HepG2 (cell line): ENCODE measurements around the gene IGF2BP3. TPM values are rescaled to one million over a fixed set of nuclear protein-coding genes. Genes with fewer than 3 reads are reported as not detected.

Experiments used
- KDM4B ChIP-seq: sonication (generic); formaldehyde crosslinking; IDR thresholded peaks from 2 replicates; pipeline ENCODE4 v1.4.0; 2020; ENCODE audit warnings: missing genetic modification reagents
- KLF16 ChIP-seq, 2 experiments: sonication (generic) in 1 of 2; formaldehyde crosslinking in 1 of 2; IDR thresholded peaks; 2 replicates each; pipeline versions ENCODE4 v1.6.1 to v1.8.0; 2016 to 2023; ENCODE audit warnings: missing genetic modification reagents in 2 of 2, missing compliant biosample characterization in 1 of 2
- NR2F6 ChIP-seq, 2 experiments: IDR thresholded peaks; 2 replicates each; pipeline ENCODE4 v1.6.1; 2016; ENCODE audit warnings: antibody characterized with exemption in 1 of 2, mild to moderate bottlenecking in 1 of 2
- RFX3 ChIP-seq: IDR thresholded peaks from 2 replicates; pipeline ENCODE4 v1.6.1; 2016; ENCODE audit warnings: missing biosample characterization, missing genetic modification reagents
- polyA plus RNA-seq, 8 experiments: library from polyadenylated mRNA; depleted of rRNA in 3 of 8; stranded (reverse) in 7 of 8; unstranded in 1 of 8; fragments of >200 nt; fragmentation: Illumina TruSeq in 4 of 8; extraction: Trizol in 4 of 8; gene quantifications; 2 replicates each; pipeline versions ENCODE4 v1.2.1 to v1.2.3, GENCODE V29; 2011 to 2016; ENCODE audit warnings: low read depth in 4 of 8, missing spikeins in 1 of 8, mixed read lengths in 1 of 8; ENCODE audit not compliant: insufficient read depth in 1 of 8
- total RNA-seq, 5 experiments: library from RNA; depleted of rRNA; stranded (reverse); fragments of >200 nt; fragmentation: Illumina TruSeq; extraction: Trizol; gene quantifications; 2 replicates each; pipeline ENCODE4 v1.2.3, GENCODE V29; 2016; ENCODE audit warnings: low read depth in 1 of 5
- TF ChIP-seq, protein P1 (sequence below): sonication (generic); formaldehyde crosslinking; IDR thresholded peaks from 2 replicates; pipeline ENCODE4 v1.4.0; 2020; ENCODE audit warnings: missing genetic modification reagents
- TF ChIP-seq, protein P2 (sequence below): sonication (generic); formaldehyde crosslinking; IDR thresholded peaks from 2 replicates; pipeline ENCODE4 v1.4.0; 2020; ENCODE audit warnings: missing genetic modification reagents
- TF ChIP-seq, protein P3 (sequence below): sonication (generic); formaldehyde crosslinking; IDR thresholded peaks from 2 replicates; pipeline ENCODE4 v1.4.0; 2020; ENCODE audit warnings: mild to moderate bottlenecking, missing genetic modification reagents, borderline replicate concordance
- TF ChIP-seq, protein P4 (sequence below), 2 experiments: sonication (generic) in 1 of 2; formaldehyde crosslinking in 1 of 2; IDR thresholded peaks; 2 replicates each; pipeline versions ENCODE4 v1.4.0 to v1.6.1; 2016 to 2020; ENCODE audit warnings: borderline replicate concordance in 1 of 2, low read depth in 1 of 2, mild to moderate bottlenecking in 1 of 2, missing genetic modification reagents in 1 of 2
- TF ChIP-seq, protein P5 (sequence below), 2 experiments: fragments of 450-650 bp in 1 of 2; sonication (generic) in 1 of 2; formaldehyde crosslinking; IDR thresholded peaks; 2 replicates each; pipeline versions ENCODE4 v1.5.0 to v1.8.0; 2020 to 2022; ENCODE audit warnings: mild to moderate bottlenecking in 1 of 2, missing genetic modification reagents in 1 of 2

Gene IGF2BP3
- total and polyA plus RNA-seq, 2 of the 13 experiments (the other 11 are each of a cell fraction or from before 2014, with no cell fraction given), result 37.7 to 39.5 TPM

DNA sequence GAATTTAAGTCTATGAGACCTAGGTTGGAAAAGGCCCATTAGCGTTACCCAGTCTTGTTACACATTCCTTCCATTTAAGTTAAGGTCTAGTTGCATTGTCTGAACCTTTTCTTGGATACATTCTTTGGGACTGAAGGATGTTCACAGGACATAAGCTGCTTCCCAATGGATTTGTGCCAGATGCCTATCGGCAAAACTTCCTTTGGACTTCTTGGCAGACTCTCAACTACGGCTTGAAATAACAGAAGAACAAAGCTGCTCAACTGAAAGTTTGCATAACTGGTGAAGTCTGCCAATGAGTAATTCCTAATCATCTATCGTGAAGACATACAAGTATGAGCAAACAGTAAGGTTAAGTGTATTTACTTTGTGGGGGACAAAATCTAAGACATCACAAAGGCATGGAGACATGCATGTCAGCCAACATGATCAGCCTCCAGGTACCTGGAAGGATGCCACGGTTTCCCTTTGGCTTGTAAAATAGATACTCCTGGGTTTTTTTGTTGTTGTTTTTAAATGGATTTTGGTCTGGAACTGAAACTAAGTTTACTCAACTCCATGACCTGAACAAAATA is 135.7 kb downstream of the IGF2BP3 start (continued):
- TF ChIP-seq, protein P1, sequence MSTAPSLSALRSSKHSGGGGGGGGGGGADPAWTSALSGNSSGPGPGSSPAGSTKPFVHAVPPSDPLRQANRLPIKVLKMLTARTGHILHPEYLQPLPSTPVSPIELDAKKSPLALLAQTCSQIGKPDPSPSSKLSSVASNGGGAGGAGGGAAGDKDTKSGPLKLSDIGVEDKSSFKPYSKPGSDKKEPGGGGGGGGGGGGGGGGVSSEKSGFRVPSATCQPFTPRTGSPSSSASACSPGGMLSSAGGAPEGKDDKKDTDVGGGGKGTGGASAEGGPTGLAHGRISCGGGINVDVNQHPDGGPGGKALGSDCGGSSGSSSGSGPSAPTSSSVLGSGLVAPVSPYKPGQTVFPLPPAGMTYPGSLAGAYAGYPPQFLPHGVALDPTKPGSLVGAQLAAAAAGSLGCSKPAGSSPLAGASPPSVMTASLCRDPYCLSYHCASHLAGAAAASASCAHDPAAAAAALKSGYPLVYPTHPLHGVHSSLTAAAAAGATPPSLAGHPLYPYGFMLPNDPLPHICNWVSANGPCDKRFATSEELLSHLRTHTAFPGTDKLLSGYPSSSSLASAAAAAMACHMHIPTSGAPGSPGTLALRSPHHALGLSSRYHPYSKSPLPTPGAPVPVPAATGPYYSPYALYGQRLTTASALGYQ, result peak; percentile 94
- TF ChIP-seq KDM4B (CRISPR knock-in tag), result peak; percentile 46; the same call in 1 of the 2 replicates
- TF ChIP-seq, protein P2, sequence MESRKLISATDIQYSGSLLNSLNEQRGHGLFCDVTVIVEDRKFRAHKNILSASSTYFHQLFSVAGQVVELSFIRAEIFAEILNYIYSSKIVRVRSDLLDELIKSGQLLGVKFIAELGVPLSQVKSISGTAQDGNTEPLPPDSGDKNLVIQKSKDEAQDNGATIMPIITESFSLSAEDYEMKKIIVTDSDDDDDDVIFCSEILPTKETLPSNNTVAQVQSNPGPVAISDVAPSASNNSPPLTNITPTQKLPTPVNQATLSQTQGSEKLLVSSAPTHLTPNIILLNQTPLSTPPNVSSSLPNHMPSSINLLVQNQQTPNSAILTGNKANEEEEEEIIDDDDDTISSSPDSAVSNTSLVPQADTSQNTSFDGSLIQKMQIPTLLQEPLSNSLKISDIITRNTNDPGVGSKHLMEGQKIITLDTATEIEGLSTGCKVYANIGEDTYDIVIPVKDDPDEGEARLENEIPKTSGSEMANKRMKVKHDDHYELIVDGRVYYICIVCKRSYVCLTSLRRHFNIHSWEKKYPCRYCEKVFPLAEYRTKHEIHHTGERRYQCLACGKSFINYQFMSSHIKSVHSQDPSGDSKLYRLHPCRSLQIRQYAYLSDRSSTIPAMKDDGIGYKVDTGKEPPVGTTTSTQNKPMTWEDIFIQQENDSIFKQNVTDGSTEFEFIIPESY, result peak; percentile 48; the same call in 1 of the 2 replicates
- TF ChIP-seq, protein P3, sequence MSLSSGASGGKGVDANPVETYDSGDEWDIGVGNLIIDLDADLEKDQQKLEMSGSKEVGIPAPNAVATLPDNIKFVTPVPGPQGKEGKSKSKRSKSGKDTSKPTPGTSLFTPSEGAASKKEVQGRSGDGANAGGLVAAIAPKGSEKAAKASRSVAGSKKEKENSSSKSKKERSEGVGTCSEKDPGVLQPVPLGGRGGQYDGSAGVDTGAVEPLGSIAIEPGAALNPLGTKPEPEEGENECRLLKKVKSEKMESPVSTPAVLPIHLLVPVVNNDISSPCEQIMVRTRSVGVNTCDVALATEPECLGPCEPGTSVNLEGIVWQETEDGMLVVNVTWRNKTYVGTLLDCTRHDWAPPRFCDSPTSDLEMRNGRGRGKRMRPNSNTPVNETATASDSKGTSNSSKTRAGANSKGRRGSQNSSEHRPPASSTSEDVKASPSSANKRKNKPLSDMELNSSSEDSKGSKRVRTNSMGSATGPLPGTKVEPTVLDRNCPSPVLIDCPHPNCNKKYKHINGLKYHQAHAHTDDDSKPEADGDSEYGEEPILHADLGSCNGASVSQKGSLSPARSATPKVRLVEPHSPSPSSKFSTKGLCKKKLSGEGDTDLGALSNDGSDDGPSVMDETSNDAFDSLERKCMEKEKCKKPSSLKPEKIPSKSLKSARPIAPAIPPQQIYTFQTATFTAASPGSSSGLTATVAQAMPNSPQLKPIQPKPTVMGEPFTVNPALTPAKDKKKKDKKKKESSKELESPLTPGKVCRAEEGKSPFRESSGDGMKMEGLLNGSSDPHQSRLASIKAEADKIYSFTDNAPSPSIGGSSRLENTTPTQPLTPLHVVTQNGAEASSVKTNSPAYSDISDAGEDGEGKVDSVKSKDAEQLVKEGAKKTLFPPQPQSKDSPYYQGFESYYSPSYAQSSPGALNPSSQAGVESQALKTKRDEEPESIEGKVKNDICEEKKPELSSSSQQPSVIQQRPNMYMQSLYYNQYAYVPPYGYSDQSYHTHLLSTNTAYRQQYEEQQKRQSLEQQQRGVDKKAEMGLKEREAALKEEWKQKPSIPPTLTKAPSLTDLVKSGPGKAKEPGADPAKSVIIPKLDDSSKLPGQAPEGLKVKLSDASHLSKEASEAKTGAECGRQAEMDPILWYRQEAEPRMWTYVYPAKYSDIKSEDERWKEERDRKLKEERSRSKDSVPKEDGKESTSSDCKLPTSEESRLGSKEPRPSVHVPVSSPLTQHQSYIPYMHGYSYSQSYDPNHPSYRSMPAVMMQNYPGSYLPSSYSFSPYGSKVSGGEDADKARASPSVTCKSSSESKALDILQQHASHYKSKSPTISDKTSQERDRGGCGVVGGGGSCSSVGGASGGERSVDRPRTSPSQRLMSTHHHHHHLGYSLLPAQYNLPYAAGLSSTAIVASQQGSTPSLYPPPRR, result peak; percentile 96
- TF ChIP-seq, protein P4, sequence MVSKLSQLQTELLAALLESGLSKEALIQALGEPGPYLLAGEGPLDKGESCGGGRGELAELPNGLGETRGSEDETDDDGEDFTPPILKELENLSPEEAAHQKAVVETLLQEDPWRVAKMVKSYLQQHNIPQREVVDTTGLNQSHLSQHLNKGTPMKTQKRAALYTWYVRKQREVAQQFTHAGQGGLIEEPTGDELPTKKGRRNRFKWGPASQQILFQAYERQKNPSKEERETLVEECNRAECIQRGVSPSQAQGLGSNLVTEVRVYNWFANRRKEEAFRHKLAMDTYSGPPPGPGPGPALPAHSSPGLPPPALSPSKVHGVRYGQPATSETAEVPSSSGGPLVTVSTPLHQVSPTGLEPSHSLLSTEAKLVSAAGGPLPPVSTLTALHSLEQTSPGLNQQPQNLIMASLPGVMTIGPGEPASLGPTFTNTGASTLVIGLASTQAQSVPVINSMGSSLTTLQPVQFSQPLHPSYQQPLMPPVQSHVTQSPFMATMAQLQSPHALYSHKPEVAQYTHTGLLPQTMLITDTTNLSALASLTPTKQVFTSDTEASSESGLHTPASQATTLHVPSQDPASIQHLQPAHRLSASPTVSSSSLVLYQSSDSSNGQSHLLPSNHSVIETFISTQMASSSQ (IDR thresholded peaks at IDR 0.05; ENCODE audit: low read depth), result peak; percentile 84
- TF ChIP-seq, protein P4 (CRISPR knock-in tag; IDR thresholded peaks at IDR 0.05; ENCODE audit: borderline replicate concordance), result peak; percentile 91
- TF ChIP-seq, protein P5, sequence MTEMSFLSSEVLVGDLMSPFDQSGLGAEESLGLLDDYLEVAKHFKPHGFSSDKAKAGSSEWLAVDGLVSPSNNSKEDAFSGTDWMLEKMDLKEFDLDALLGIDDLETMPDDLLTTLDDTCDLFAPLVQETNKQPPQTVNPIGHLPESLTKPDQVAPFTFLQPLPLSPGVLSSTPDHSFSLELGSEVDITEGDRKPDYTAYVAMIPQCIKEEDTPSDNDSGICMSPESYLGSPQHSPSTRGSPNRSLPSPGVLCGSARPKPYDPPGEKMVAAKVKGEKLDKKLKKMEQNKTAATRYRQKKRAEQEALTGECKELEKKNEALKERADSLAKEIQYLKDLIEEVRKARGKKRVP (CRISPR knock-in tag; IDR thresholded peaks at IDR 0.05), result peak in 1 of 2 experiments; percentile 64; a peak in 1 of 4 replicates
- TF ChIP-seq NR2F6 (IDR thresholded peaks at IDR 0.05), result peak; percentile 99
- TF ChIP-seq NR2F6 (CRISPR knock-in tag; IDR thresholded peaks at IDR 0.05), result peak; percentile 96
- peak; percentile 10; the same call in 1 of the 2 replicates for TF ChIP-seq RFX3
- TF ChIP-seq KLF16 (CRISPR knock-in tag; IDR thresholded peaks at IDR 0.05), result peak in 1 of 2 experiments; percentile 71; a peak in 1 of 4 replicates
